ENCODE measurements around the gene VAV1.

DNA sequence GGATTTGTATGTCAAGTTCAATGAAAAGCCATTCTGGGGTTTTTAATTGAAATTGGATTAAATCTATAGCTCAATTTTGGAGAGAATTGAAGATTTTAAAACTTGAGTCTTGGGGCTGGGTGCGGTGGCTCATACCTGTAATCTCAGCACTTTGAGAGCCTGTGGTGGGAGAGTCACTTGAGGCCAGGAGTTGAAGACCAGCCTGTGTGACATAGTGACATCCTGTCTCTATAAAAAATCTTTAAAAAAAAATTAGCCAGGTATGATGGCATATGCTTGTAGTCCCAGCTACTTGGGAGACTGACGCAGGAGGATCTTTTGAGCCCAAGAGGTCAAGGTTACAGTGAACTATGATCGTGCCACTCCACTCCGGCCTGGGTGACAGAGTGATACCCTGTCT lies 41.2 kb downstream of the VAV1 start:
- TF ChIP-seq GABPA (IDR thresholded peaks at IDR 0.05; ENCODE audit: low read depth) (no peak), CTCF (IDR thresholded peaks at IDR 0.05; ENCODE audit: insufficient read depth, low read length) (no peak), REST (IDR thresholded peaks at IDR 0.05; ENCODE audit: insufficient replicate concordance, low read depth) (no peak), POLR2AphosphoS5 (IDR thresholded peaks at IDR 0.05; ENCODE audit: low read depth) (no peak)

All from HL-60 (cell line).